HUDEP-2 (cell line): ENCODE results near the gene RAD51B.
"Not testable (repeated sequence)": the region's sequence is repeated elsewhere in the genome, so short reads cannot be mapped to it uniquely, and the experiment has no call there.

Experiments used
- DNase-seq, 76 experiments: peaks; one replicate each; lab custom pipeline; 2025; ENCODE audit not compliant: unreplicated experiment in 76 of 76; lab: John Stamatoyannopoulos, UW

Gene RAD51B

DNA sequence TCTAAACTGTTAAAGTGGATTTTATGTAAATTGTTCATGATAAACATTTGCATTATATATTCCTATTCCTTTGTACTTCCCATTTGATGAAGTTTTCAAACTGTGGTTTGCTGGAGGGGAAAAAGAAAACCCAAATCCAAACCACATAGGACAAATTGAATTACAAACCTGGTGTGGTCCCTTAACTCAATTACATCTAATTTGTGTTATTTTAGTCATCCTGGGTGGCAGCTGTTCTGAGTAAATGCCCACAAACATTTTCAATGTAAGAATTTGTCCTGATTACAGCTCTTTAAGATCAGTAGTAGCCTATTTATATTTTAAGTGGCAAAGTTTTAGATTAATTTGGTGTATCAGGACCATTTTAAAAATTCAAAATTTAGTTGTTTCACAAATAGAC lies 153.9 kb downstream of the RAD51B start:
- DNase-seq: no peak

- DNase-seq: no peak
Observed at GRCh38 chr14:67975470-67975869, 155.9 kb downstream of the RAD51B start.

- no peak for DNase-seq
Observed at GRCh38 chr14:67977434-67978034, 158.0 kb downstream of the RAD51B start.

DNA sequence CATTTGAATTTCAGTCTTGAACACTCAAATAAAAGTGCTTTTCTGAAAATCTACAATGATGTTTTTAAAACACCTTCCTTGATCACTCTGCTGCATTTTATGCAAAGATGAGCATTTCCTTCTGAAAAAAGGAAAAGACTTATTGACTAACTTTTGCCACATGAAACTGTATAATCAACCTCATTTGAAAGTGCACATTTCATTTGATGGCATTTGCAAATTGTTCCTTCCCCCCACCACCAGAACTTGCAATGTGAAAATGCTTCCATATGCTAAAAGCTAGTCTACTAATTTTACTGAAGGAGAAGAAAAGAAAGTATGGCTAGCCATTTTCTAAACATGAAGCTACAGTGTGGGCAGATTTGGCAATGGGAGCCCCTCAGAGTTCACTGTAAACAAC lies 159.2 kb downstream of the RAD51B start:
- no peak for DNase-seq

DNA sequence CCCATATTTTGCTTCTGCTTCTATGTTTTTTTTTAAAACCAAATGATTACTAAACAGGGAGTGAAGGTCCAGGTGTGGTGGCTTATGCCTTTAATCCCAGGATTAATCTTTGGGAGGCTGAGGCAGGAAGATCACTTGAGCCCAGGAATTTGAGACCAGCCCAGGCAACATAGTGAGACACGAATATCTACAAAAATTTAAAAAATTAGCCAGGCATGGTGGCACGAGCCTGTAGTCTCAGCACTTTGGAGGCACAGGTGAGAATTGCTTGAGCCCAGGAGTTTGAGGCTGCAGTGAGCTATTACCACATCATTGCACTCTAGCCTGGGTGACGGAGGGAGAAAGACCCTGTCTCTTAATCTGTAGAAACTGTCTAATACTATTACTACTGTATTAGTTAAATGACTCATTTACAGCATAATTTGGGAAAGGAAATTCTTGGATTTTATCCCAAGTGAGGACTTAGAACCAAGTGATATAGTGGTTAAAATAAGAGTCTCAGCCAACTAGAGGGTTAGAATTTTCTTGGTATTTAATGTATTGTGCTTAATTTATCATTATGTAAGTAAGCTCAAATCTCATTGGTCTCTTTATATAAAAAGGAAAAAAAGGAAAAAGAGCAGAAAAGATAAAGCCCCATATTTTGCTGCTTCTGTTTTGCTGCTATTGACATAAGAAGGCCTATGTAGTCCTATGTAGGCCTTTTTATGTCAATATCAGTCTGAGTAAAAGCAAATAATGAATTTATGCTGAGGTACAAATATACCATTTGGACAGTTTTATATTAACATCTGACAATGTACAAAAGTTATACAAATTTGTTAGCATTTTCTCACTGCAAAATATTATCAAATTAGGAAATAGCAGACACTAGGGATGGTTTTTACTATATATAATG lies 163.4 kb downstream of the RAD51B start:
- DNase-seq: no peak

GRCh38 chr14:67984274-67984673 lies 164.7 kb downstream of the RAD51B start:
- DNase-seq: no peak

- no peak for DNase-seq
Observed at GRCh38 chr14:67986131-67986841, 166.7 kb downstream of the RAD51B start.

DNA sequence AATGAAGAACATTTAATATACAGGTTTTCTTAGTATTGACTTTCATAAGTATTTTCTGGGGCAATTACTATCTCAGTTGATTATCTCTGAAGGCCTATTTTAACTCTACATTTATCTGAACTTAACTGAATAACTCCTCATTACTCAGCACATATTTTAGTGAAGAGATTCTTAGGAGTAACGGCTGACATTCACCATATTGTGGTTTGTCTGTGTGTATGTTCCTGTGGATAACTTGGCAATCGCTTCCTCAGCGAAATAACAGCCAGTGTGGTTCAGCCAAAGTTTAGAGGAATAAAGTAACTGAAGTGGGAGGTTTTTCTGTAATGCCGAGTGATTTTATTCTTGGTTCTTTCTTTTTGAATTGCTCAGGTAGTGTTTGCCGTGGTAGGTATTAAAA lies 168.0 kb downstream of the RAD51B start:
- DNase-seq: peak in 12 of 76 experiments; percentile 1 to 45 (median 6)

DNA sequence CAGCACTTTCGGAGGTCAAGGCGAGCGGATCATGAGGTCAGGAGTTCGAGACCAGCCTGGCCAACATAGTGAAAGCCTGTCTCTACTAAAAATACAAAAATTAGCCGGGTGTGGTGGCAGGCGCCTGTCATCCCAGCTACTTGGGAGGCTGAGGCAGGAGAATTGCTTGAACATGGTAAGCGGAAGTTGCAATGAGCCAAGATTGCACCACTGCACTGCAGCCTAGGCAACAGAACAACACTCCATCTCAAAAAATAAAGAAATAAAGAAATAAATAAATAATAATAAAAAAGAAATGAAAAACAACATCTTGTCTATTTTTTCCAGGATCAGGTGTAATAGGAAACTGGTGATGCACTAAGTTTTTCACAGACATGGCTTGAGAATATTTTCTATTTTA lies 168.6 kb downstream of the RAD51B start:
- DNase-seq: not testable (repeated sequence)

DNA sequence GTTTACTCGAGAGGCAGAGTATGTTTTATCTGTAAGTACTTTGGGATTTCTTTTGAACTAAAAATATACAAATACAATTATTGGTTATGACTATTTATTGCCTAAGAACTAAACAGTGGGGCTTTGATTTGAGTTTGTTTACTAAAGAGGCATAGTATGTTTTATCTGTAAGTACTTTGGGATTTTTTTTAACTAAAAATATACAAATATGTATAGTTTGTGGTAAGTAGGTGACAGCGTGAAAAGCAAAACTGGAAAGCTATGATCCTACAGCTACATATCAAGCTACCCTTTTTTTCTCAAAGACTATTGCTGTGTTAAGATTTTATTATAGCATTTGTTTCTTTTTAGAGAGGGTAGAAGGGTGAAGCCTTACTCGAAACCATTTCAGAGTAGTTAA lies 171.0 kb downstream of the RAD51B start:
- no peak for DNase-seq

DNA sequence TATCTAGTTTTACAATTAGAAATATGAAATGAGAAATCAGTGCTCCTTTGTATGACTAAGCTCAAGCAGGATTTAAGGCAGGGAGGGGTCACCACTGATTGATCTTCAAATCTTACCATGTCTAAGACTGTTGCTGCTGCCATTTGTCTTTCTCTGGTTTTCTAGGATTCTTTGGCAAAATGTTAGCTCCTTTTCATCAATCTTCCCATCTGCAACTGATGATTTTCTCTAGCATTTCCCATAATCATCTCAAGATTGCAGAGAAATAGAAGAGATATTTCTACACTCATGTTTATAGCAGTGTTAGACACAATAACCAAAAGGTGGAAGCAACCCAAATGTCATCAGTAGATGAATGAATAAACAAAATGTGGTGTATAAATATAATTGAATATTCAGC lies 175.0 kb downstream of the RAD51B start:
- DNase-seq: no peak

DNA sequence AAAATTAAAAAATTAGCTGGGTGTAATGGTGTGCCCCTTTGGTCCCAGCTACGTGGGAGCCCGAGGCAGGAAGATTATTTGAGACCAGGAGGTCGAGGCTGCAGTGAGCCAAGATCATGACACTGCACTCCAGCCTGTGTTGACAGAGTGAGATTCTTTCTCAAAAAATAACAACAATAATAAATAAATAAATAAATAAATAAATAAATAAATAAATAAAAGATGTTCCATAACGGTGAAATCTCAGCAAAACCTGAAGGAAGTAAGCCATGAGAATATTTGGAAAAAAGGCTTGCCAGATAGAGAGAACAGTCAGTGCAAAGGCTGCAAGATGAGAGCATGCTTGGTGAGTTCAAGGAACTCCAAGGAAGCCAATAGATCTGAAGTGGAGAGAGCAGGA lies 176.7 kb downstream of the RAD51B start:
- no peak for DNase-seq

- DNase-seq: no peak
Observed at GRCh38 chr14:67998834-67999233, 179.3 kb downstream of the RAD51B start.

- no peak for DNase-seq
Observed at GRCh38 chr14:67999290-67999689, 179.7 kb downstream of the RAD51B start.

GRCh38 chr14:67999705-68000384 lies 180.3 kb downstream of the RAD51B start:
- no peak for DNase-seq

DNA sequence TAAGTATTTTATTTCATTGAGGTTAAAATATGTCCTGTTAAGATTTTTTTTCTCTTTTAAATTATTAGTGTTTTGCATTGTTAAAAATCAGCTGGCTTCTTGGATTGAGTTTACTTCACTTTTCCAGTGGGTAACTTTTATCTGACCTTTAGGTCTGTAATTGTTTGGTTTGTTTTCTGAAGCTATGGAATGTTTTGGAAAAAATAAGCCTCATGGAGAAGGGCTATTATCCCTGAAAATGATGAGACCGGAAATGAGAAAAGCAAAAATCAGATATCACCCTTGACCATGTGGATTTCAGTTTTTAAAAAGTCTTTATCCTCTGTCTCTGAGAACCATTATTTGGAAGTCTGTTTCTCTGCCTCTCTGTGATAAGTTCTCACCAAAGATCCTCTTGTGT lies 180.9 kb downstream of the RAD51B start:
- DNase-seq: no peak

DNA sequence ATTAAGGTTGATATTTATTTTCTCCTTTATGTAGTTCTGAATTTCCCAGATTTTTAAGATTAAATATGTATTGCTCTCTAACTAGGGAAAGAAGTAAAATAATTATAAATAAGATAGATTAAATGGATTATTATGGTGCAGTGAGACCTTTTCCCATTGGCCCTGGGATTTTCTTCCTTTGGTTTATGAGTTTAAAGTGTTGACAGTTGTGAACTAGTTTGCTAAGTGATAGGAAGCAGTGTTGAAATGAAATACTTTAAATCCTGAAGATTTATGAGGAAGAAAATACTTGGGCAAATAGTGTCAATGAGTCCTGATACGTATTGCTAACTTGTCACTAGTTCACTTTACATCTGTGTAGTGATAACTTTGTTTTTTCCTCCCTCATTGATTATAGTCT lies 188.9 kb downstream of the RAD51B start:
- DNase-seq: no peak

- DNase-seq: no peak
Observed at GRCh38 chr14:68011406-68012028, 191.9 kb downstream of the RAD51B start.

- no peak for DNase-seq
Observed at GRCh38 chr14:68012871-68013270, 193.3 kb downstream of the RAD51B start.

DNA sequence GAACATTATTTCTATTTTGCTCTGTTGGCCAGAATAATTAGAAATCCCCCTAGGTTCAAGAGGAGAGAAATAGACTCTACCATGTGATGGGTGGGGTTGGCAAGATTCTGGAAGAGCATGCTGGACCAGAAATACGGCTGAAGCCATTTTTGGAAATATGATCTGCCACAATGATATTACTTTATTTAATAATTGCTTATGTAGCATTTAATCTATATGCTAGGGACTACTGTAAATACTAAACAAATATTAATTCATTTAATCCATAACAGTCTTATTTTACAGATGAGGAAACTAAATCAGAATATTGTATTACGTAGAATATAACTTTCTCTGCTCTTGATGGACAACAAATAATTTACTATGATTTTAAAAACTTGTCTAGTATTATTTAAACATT lies 193.7 kb downstream of the RAD51B start:
- DNase-seq: no peak

GRCh38 chr14:68014771-68015170 lies 195.2 kb downstream of the RAD51B start:
- no peak for DNase-seq
